ENCODE measurements around the gene PLCXD1.
"Not testable (repeated sequence)": the region's sequence is repeated elsewhere in the genome, so short reads cannot be mapped to it uniquely, and the experiment has no call there.

Gene PLCXD1, protein sequence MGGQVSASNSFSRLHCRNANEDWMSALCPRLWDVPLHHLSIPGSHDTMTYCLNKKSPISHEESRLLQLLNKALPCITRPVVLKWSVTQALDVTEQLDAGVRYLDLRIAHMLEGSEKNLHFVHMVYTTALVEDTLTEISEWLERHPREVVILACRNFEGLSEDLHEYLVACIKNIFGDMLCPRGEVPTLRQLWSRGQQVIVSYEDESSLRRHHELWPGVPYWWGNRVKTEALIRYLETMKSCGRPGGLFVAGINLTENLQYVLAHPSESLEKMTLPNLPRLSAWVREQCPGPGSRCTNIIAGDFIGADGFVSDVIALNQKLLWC

DNA sequence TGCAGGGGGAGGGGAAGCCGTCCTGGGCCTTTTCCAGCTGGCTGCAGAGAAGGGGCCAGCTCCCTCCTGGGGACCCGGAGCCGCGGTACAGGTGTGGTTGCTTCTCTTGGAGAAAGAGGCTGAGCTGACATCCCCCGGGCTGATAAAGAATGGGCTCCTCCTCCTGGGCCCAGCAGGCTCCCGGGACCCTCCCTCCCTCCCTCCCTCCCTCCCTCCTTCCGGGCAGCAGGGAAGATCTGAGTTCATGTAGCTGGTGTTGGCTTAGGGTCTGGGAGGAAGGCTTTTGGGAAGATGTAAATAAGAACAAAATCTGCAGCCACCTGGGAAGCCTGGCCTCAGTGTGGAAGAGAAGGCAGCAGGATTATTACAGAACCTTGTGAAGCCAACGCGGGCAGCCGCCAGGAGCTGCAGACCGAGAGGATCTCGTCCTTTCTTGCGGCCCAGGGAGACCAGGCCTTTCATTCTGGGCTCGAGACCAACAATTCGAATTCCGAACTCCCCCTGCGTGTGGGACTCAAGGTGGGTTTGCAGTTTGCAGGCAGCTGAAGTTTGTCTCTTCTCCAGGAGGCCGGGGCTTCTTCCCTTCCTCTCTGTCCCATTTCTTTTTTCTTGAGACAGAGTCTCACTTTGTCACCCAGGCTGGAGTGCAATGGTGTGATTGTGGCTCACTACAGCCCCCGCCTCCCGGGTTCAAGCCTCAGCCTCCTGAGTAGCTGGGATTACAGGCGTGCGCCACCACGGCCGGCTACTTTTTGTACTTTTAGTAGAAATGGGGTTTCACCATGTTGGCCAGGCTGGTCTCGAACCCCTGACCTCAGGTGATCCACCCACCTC, at the start of gene PLCXD1:
PLCXD1 (plus strand) TSS at position 216 of the 834 bp plus-strand sequence. CDS start 2,807 bp downstream, outside the sequence.
- no peak for DNase-seq

DNA sequence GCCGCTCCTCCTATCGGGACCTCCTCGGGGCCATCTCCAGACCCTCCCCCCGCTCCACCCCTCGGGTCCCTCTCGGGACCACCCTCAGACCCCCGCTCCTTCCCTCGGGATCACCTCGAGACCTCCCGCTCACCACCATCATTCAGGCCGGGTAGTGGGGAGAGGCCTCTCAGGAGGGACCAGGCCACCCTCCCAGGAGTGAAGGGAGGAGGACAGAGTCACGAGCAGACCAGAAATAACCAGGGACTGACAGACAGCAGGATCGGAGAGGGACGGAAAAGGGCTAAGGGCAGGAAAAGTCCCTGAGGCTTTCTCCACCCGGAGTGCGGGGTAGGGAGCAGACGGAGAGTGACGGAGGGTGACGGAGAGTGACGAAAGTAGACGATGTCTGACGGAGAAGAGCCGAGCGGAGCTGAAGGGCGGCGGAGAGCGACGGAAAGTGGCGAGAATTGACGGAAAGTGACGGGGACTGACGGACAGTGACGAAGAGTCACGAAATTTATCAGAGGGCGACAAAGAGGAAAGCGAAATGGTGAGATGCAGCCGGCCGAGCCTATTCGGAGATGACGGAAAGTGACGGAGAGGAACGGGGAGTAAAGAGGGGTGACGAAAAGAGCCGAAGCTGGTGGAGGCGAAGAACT, 49.4 kb upstream of the PLCXD1 start:
- not testable (repeated sequence) for DNase-seq

DNA sequence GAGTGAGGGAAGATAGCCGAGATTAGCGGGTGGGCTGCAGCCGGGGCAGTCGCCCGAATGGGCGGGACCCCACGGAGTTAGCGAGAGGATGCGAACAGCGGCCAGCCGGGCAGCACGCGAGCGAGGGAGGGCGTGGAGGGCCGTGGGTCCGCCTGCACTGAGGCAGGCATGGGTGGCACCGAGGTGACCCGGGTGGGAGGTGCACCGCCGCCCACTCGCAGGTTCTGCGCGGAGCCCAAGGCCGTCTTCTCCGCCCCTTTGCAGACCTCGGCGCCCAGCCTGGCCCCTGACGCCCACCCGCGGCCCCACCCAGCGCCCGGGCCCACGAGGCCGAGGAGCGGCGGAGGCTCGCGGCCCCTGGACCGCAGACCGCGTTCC, 48.9 kb upstream of the PLCXD1 start:
- not testable (repeated sequence) for DNase-seq

DNA sequence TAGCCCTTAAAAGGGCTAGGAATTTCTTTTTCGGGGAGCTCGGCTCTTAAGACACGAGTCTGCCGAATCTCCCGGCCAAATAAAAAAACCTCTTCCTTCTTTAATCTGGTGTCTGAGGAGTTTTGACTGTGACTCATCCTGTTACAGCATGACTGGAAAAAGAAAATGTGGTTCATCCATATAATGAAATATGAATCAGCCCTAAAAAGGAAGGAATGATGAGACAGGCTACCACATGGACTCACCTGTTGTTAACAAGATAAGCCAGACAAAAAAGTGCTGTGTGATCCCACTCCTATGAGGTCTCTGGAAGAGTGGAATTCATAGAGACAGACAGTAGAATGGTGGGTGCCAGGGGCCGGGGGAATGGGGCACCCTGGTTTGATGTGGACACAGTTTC, 45.0 kb upstream of the PLCXD1 start:
- DNase-seq = not testable (repeated sequence)

DNA sequence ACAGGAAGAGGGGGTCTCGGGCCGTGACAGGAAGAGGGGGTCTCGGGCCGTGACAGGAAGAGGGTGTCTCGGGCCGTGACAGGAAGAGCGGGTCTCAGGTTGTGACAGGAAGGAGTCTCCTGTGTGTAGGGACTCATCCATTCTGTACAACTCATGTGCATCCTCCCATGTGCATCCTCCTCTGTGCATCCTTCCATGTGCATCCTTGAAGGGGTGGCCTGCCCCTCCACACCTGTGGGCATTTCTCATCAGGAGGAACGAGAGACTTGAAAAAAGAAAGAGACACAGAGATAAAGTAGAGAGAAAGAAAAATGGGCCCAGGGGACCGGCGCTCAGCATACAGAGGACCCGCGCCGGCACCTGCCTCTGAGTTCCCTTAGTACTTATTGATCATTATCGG, 30.2 kb upstream of the PLCXD1 start:
- DNase-seq = no peak

DNA sequence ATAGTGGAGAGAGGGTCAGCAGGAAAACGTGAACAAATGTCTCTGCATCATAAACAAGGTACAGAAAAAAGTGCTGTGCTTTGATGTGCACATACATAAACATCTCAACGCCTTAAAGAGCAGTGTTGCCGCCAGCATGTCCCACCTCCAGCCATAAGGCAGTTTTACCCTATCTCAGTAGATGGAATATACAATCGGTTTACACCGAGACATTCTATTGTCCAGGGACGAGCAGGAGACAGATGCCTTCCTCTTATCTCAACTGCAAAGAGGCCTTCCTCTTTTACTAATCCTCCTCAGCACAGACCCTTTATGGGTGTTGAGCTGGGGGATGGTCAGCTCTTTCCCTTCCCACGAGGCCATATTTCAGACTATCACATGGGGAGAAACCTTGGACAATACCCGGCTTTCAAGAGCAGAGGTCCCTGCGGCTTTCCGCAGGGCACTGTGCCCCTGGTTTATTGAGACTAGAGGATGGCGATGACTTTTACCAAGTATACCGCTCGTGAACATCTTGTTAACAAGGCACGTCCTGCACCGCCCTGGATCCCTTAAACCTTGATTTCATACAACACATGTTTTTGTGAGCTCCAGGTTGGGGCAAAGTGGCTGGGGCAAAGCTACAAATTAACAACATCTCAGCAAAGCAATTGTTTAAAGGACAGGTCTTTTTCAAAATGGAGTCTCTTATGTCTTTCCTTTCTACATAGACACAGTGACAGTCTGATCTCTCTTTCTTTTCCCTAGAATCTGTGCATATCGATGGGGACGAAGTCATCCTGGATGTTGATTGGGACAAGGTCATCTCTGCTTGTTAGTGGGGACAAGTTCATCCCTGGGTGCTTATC, 29.6 kb upstream of the PLCXD1 start:
- DNase-seq = not testable (repeated sequence)

DNA sequence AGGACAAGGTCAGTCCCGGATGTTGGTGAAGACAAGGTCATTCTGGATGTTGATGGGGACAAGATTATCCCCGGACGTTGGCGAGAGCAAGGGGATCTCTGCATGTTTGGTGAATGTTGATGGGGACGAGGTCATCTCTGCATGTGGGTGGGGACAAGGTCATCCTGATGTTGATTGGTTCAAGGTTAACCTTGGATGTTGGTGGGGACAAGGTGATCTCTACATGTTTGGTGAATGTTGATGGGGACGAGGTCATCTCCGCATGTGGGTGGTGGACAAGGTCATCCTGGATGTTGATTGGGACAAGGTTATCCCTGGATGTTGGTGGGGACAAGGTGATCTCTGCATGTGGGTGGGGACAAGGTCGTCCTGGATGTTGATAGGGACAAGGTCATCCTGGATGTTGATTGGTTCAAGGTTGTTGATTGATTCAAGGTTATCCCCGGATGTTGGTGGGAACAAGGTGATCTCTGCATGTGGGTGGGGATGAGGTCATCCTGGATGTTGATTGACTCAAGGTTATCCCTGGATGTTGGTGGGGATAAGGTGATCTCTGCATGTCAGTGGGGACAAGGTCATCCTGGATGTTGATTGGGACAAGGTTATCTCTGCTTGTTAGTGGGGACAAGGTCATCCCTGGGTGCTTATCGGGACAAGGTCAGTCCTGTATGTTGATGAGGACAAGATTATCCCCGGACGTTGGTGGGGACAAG, 28.8 kb upstream of the PLCXD1 start:
- no peak for DNase-seq

DNA sequence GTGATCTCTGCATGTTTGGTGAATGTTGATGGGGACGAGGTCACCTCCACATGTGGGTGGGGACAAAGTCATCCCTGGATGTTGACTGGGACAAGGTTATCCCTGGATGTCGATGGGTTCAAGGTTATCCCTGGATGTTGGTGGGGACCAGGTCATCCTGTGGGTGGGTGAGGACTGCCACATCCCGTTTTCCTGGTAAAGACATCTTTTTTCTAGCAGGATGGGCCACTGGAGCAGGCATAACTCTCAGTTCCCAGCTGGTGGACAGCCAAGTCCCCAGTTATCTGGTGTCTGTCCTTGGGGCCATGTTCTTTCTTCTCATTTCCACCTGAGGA, 28.3 kb upstream of the PLCXD1 start:
- DNase-seq = no peak

DNA sequence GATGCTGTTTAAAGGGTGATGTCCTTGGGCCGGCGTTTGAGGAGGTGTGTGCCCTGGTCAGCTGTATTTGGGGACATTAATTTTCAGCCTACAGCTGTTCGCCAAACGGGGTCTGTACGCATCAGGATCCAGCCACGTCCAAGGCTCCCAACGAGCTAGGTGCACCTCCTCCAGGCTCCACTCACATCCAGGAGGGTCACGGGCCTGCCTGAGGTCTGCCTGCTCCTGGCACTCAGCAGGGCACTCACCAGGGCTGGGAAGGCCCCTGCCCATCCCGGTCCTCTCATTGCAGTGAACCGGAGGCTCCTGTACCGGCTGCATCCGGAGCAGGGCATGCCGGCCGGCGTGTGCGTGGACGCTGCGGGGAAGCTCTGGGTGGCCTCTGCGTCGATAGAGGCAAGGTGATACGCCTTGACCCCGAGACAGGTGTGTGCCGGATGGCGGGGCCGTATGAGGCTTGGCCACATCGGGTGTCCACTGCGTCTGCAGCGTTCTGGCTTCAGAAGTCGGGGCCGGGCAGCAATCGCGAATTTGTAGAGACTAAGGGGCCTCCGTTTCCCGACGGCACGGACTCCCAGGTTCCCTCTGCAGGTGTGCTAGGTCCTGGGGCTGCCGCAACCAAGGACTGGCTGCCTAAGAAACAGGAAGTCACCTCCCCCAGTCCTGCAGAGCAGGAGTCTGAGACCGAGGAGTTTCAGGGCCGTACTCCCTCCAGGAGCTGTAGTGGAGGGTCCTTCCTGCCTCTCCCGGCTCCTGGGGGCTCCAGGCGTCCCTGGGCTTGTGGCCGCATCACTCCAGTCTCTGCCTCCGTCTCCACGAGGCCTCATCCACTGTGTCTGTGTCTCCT, 27.5 kb upstream of the PLCXD1 start:
- DNase-seq = no peak

DNA sequence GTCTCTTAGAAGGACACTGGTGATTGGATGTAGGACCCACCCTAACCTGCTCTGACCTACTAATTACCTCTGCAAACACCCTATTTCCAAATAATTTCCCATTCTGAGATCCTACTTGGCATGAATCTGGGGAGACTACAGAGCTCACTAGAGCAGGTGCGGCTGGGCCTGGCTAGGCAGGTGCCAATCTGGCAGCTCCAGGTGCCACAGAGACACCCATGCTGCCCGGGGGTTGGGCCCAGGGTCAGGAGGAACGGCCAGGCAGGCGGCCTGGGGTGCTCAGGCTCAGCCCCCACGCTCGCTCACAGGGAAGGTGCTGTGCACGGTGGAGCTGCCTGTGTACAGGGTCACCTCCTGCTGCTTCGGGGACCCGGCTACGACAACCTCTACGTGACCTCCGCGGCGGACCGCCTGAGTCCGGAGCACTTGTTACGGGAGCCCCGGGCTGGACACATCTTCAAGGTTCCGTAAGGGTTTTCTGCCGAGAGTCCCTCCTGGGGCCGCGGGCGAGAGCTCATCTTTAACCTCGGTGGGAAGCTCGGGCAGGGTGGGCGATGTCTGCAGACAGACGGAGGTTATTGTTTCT, 26.5 kb upstream of the PLCXD1 start:
- no peak for DNase-seq

DNA sequence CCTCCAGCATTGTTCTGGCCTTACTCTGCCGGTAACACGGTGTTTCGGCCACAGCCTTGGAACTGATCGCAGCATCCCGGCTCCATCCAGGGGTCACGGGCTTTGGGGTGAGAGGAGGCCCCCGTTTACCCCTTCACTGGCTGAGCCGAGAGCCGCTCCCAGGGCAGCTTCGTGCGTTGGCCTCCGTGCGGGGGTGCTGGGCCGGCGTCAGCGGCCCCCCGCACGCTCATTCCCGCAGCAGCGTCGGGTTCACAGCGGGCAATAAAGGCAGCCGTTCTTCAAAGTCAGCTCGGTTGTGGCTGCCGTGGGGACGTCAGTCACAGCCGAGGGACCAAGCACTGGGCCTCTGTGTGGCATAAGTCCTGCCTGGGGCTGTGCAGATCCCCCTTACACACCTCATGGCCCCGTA, 25.3 kb upstream of the PLCXD1 start:
- DNase-seq = no peak

DNA sequence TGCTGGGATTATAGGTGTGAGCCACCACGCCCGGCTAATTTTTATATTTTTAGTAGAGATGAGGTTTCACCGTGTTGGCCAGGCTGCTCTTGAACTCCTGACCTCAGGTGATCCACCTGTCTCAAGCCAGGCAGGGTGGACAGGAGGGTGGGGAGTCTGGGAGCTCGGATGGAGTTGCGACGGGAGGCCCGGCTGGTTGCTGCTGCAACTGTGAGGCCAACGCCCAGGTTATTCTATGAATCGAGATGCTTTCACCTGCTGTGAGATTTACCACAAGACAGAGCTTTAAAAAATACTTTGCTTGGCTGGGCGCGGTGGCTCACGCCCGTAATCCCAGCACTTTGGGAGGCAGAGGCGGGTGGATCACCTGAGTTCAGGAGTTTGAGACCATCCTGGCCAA, 24.1 kb upstream of the PLCXD1 start:
- DNase-seq = not testable (repeated sequence)

DNA sequence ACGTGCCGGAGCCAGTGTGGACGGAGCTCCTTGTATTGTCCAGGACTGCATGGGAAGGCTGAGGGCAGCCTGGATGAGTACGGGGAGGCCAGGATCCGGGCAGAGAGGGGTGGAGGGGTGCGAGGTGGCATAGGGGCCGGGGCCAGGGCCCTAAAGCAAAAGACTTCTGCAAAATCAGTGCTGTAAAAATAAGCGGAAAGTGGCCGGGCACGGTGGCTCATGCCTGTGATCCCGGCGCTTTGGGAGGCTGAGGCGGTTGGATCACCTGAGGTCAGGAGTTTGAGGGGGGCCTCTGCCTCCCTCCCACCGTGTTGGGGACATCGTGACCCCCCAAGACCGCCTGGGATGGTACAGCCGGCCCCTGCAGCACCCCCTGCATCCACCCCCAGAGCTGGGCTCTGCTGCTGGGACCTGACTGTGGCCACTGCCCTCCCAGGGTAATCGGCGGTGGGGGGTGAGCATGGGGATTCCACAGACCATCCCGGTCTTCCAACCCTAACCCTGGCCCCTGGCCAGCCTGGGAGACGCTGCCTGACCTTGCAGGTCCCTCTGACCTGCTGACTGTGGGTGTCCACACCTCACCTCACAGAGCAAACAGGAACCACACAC, 23.4 kb upstream of the PLCXD1 start:
- DNase-seq = no peak

DNA sequence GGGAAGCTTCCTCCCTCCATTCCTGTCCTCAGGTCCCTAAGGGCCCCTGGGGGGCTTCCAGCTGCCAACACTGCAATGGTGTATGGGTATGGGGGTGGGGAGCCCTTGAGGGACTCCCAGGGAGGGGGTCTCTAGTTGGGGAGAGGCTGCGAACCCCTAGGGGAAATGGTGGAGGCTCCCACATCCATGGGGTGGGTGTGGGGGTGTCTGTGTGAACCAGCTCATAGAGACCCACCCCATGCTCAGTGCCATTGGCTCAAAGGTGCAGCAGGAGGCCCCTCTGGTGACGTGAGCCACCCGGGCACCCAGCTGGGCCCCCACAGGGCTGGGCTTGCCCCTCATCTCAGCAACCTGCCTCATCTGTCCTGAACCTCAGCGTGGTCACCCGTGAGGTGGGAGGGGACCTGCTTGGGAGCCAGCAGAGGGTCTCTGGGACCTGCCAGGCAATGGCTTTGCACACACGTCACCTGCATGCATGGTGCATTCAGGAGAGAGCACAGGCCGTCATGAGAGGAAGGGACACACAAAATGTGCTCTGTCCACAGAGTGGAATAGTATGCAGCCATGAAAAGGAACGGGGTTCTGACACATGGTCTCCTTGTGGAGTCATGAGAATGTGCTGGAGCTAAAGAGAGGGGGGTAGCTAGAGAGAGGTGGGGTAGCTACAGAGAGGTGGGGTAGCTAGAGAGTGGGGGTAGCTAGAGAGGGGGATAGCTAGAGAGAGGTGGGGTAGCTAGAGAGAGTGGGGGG, 22.7 kb upstream of the PLCXD1 start:
- DNase-seq = no peak

DNA sequence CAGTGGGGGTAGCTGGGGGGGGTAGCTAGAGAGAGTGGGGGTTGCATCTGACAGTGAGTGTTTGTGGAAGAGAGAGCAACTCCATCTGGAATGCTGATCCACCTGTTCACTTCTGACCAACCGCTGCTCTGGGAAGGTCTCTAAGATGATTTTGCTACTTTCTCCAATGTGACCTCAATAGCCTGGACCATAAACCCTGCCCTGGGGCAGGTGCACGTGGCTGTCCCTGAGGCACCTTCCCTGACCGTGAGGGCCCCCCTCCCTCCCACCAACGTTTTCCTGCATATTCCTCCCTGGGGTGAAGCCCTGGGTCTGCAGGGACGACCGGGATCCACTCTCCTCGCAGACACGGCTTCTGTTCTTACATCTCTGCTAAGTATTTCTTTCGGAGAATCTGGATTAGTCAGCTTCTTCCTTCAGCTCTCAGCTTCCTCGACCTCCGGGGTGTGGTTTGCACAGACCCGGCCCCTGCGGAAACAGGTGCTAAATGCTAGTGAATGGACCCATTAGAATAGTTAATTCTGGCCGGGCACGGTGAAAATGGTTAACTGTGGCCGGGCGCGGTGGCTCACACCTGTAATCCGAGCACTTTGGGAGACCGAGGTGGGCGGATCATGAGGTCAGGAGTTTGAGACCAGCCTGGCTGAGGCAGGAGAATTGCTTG, 21.4 kb upstream of the PLCXD1 start:
- no peak for DNase-seq

DNA sequence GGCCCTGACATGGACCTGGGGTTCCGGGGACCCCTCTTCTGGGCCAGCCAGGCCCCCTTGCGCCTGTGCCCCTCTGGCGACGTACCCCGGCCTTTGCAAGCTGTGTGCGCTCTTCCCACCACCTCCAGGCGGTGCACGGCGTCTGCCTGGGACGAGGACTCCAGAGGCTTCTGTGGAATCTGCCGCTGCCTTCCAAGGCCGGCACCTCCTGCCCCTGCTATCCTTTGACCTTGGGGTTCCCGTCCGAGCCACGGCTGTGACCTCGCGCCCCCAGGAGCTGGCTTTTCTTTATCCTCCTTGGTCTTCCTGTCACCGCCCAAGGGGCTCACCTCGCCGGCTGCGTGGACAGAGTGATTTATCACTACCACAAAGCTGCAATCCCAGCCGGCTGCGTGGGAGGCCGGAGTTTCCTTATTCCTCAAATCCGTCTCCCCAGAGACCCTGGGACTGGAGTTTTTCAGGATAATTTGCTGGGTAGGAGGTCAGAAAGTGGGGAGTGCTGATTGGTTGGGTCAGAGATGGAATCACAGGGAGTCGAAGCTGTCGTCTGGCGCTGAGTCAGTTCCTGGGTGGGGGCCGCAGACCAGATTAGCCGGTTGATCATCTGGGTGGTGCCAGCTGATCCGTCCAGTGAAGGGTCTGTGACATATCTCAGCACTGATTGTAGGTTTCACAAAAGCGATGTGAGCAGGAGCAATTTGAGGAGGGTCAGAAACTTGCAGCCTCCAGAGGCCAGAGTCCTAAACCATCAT, 19.8 kb upstream of the PLCXD1 start:
- DNase-seq = no peak

DNA sequence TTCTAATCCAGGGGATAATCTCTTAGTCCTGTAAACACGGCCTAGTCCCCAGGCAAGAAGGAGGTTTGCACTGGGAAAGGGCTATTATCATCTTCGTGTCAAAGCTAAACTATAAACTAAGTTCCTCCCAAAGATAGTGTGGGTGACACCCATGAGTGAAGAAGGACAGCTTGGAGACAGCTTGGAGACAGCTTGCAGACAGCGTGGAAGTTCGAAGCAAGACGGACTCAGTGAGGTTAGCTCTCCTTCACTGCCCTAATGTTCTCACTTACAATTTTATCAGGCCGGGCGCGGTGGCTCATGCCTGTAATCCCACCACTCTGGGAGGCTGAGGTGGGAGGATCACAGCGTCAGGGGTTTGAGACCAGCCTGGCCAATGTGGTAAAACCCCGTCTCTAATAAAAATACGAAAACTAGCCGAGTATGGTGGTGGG, 19.2 kb upstream of the PLCXD1 start:
- no peak for DNase-seq

DNA sequence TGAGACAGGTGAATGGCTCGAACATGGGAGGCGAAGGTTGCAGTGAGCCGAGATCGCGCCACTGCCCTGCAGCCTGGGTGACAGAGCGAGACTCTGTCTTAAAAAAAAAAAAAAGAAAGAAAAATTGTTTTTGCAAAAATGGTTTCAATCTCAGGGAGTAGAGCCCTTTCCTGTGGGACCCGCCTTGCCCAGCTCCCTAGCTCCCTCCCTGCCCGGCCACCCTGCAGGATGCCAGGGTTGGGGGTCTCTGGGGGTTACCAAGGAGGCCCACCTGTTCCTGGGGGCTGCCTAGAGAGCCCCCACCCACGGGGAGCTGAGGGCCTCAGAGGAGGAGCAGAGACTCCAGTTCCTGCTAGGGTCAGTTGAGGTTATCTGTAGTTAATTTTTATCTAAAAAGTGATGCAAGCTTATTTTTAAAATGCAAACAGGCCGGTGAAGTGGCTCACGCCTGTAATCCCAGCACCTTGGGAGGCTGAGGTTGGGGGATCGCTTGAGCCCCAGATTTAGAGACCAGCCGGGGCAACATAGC, 18.7 kb upstream of the PLCXD1 start:
- DNase-seq = no peak
